GM12875 (cell line): ENCODE data around the gene ALAS1.

Experiments
- H3K4me3 ChIP-seq: one replicate; pipeline ENCODE4 v1.5.1; 2011; ENCODE audit warnings: low read depth, low read length, control low read depth
- CTCF ChIP-seq: IDR thresholded peaks from 2 replicates; pipeline ENCODE4 v1.5.1; 2011; ENCODE audit warnings: low read depth, mild to moderate bottlenecking, control low read depth, inconsistent platforms, low read length, moderate library complexity, borderline replicate concordance; ENCODE audit not compliant: insufficient read depth

The ALAS1 gene

GRCh38 chr3:52185837-52186236 is 12.1 kb upstream of the ALAS1 start:
- TF ChIP-seq CTCF: no peak
- H3K4me3 ChIP-seq: no peak overlapping the region

- no peak for TF ChIP-seq CTCF
- H3K4me3 ChIP-seq: no peak overlapping the region
Measured at GRCh38 chr3:52186729-52187128, 11.2 kb upstream of the ALAS1 start.

GRCh38 chr3:52188556-52188955 is 9.4 kb upstream of the ALAS1 start:
- TF ChIP-seq CTCF: no peak
- H3K4me3 ChIP-seq: no peak overlapping the region

- TF ChIP-seq CTCF: no peak
- no peak overlapping the region for H3K4me3 ChIP-seq
Measured at GRCh38 chr3:52190294-52191074, 7.5 kb upstream of the ALAS1 start.

GRCh38 chr3:52191663-52192062 is 6.3 kb upstream of the ALAS1 start:
- no peak for TF ChIP-seq CTCF
- H3K4me3 ChIP-seq: no peak overlapping the region

- no peak for TF ChIP-seq CTCF
- no peak overlapping the region for H3K4me3 ChIP-seq
Measured at GRCh38 chr3:52193065-52193464, 4.9 kb upstream of the ALAS1 start.
